Stomach smooth muscle (tissue), 2 donors: ENCODE results near the gene OR7D2.

Source experiments
- H3K27ac ChIP-seq: one replicate; pipeline ENCODE4 v1.7.0; 2013; ENCODE audit warnings: mild to moderate bottlenecking, low read length, inconsistent platforms
- H3K27me3 ChIP-seq, 2 donors: one replicate each; pipeline ENCODE4 v1.7.0; 2013; ENCODE audit warnings: low read length in 2 of 2; ENCODE audit not compliant: insufficient read depth in 2 of 2, control insufficient read depth in 1 of 2
- H3K36me3 ChIP-seq, 2 donors: one replicate each; pipeline ENCODE4 v1.7.0; 2013; ENCODE audit warnings: low read length in 2 of 2; ENCODE audit not compliant: control insufficient read depth in 2 of 2, insufficient read depth in 2 of 2
- H3K4me1 ChIP-seq: one replicate; pipeline ENCODE4 v1.7.0; 2013; ENCODE audit warnings: low read length; ENCODE audit not compliant: control insufficient read depth, insufficient read depth
- H3K4me3 ChIP-seq, 2 donors: one replicate each; pipeline ENCODE4 v1.7.0; 2013; ENCODE audit warnings: low read length in 2 of 2
- H3K9ac ChIP-seq, 2 donors: one replicate each; pipeline ENCODE4 v1.7.0; 2013; ENCODE audit warnings: low read length in 2 of 2, mild to moderate bottlenecking in 1 of 2
- H3K9me3 ChIP-seq, 2 donors: one replicate each; pipeline ENCODE4 v1.7.0; 2013; ENCODE audit warnings: low read length in 2 of 2; ENCODE audit not compliant: control insufficient read depth in 2 of 2
- donor health status: healthy.
- donor health status: Pancreatic carcinoma.

The OR7D2 gene

GRCh38 chr19:9155591-9155990 is 23.2 kb upstream of the OR7D2 start:
- Histone ChIP-seq H3K9ac (no peak overlapping the region), H3K36me3 (peaks cover 44% of the 10 kb centered on the region in 2 donors), H3K27ac (no peak overlapping the region), H3K9me3 (peaks cover 5 to 11% of the 10 kb centered on the region in 2 donors), H3K4me3 (no peak overlapping the region), H3K27me3 (no peaks in the 10 kb centered on the region), H3K4me1 (no peaks in the 10 kb centered on the region)

- H3K4me1 ChIP-seq: no peaks in the 10 kb centered on the region
- H3K4me3 ChIP-seq: no peak overlapping the region
- H3K27me3 ChIP-seq: no peaks in the 10 kb centered on the region
- H3K27ac ChIP-seq: no peak overlapping the region
- no peak overlapping the region for H3K9ac ChIP-seq
- H3K36me3 ChIP-seq: peaks cover 51 to 52% of the 10 kb centered on the region in 2 donors
- peaks cover 5 to 16% of the 10 kb centered on the region in 2 donors for H3K9me3 ChIP-seq
Observed at GRCh38 chr19:9156304-9156703, 22.5 kb upstream of the OR7D2 start.

- no peaks in the 10 kb centered on the region for H3K4me1 ChIP-seq
- H3K9ac ChIP-seq: no peak overlapping the region
- H3K27ac ChIP-seq: no peak overlapping the region
- no peaks in the 10 kb centered on the region for H3K27me3 ChIP-seq
- peaks cover 67 to 70% of the 10 kb centered on the region in 2 donors for H3K36me3 ChIP-seq
- H3K4me3 ChIP-seq: no peak overlapping the region
- H3K9me3 ChIP-seq: peaks cover 5 to 14% of the 10 kb centered on the region in 2 donors
Observed at GRCh38 chr19:9159891-9160290, 18.9 kb upstream of the OR7D2 start.

- no peak overlapping the region for H3K27ac ChIP-seq
- no peak overlapping the region for H3K9ac ChIP-seq
- H3K27me3 ChIP-seq: no peaks in the 10 kb centered on the region
- peaks cover 0 to 9% of the 10 kb centered on the region in 2 donors for H3K9me3 ChIP-seq
- H3K4me3 ChIP-seq: no peak overlapping the region
- no peaks in the 10 kb centered on the region for H3K4me1 ChIP-seq
- H3K36me3 ChIP-seq: peaks cover 59% of the 10 kb centered on the region in 2 donors
Observed at GRCh38 chr19:9161427-9161826, 17.4 kb upstream of the OR7D2 start.

GRCh38 chr19:9165261-9165660 is 13.5 kb upstream of the OR7D2 start:
- Histone ChIP-seq H3K9ac (no peak overlapping the region), H3K36me3 (peaks cover 29 to 30% of the 10 kb centered on the region in 2 donors), H3K27me3 (no peaks in the 10 kb centered on the region), H3K4me3 (no peak overlapping the region), H3K9me3 (peaks cover 0 to 9% of the 10 kb centered on the region in 2 donors), H3K4me1 (no peaks in the 10 kb centered on the region), H3K27ac (no peak overlapping the region)

GRCh38 chr19:9166846-9167245 is 11.9 kb upstream of the OR7D2 start:
- no peak overlapping the region for H3K27ac ChIP-seq
- H3K27me3 ChIP-seq: no peaks in the 10 kb centered on the region
- no peak overlapping the region for H3K4me3 ChIP-seq
- H3K36me3 ChIP-seq: peaks cover 13 to 16% of the 10 kb centered on the region in 2 donors
- no peak overlapping the region for H3K9ac ChIP-seq
- H3K9me3 ChIP-seq: no peaks in the 10 kb centered on the region
- peaks cover 4% of the 10 kb centered on the region for H3K4me1 ChIP-seq

- H3K4me1 ChIP-seq: peaks cover 4% of the 10 kb centered on the region
- H3K4me3 ChIP-seq: no peak overlapping the region
- H3K9ac ChIP-seq: no peak overlapping the region
- no peak overlapping the region for H3K27ac ChIP-seq
- H3K36me3 ChIP-seq: peaks cover 0 to 3% of the 10 kb centered on the region in 2 donors
- no peaks in the 10 kb centered on the region for H3K9me3 ChIP-seq
- no peaks in the 10 kb centered on the region for H3K27me3 ChIP-seq
Observed at GRCh38 chr19:9171393-9171991, 7.3 kb upstream of the OR7D2 start.

- Histone ChIP-seq H3K27me3 (no peaks in the 10 kb centered on the region), H3K36me3 (peaks cover 0 to 2% of the 10 kb centered on the region in 2 donors), H3K27ac (no peak overlapping the region), H3K4me3 (no peak overlapping the region), H3K9ac (no peak overlapping the region), H3K9me3 (no peaks in the 10 kb centered on the region), H3K4me1 (peaks cover 4% of the 10 kb centered on the region)
Observed at GRCh38 chr19:9175326-9175725, 3.5 kb upstream of the OR7D2 start.

- Histone ChIP-seq H3K27ac (no peak overlapping the region), H3K9ac (no peak overlapping the region)
Observed at GRCh38 chr19:9183000-9183399, 4.2 kb downstream of the OR7D2 start.

GRCh38 chr19:9187191-9187590 is 8.4 kb downstream of the OR7D2 start:
- no peak overlapping the region for H3K9ac ChIP-seq
- H3K36me3 ChIP-seq: no peaks in the 10 kb centered on the region
- no peaks in the 10 kb centered on the region for H3K9me3 ChIP-seq
- H3K4me1 ChIP-seq: no peaks in the 10 kb centered on the region
- H3K27ac ChIP-seq: no peak overlapping the region
- H3K27me3 ChIP-seq: peaks cover 0 to 4% of the 10 kb centered on the region in 2 donors
- no peak overlapping the region for H3K4me3 ChIP-seq

More at GRCh38 chr19:9183000-9183399, 4.2 kb downstream of the OR7D2 start:
- Histone ChIP-seq H3K27me3 (no peaks in the 10 kb centered on the region), H3K4me1 (no peaks in the 10 kb centered on the region), H3K36me3 (no peaks in the 10 kb centered on the region), H3K4me3 (no peak overlapping the region), H3K9me3 (no peaks in the 10 kb centered on the region)

- Histone ChIP-seq H3K27ac (no peak overlapping the region), H3K9ac (no peak overlapping the region), H3K4me1 (no peaks in the 10 kb centered on the region), H3K36me3 (no peaks in the 10 kb centered on the region), H3K9me3 (no peaks in the 10 kb centered on the region), H3K4me3 (no peak overlapping the region), H3K27me3 (peaks cover 0 to 4% of the 10 kb centered on the region in 2 donors)
Observed at GRCh38 chr19:9189535-9189934, 10.8 kb downstream of the OR7D2 start.
